22Rv1 (cell line): ENCODE results near the gene CGREF1.

ENCODE experiments used
- H3K27ac ChIP-seq: fragments of 450-650 bp; 2 replicates; pipeline ENCODE4 v1.5.1; 2017
- ZFX ChIP-seq: fragments of 450-650 bp; IDR thresholded peaks from 2 replicates; pipeline ENCODE4 v1.6.1; 2017; ENCODE audit warnings: antibody characterized with exemption, borderline replicate concordance
- TF ChIP-seq, protein P1 (sequence below): fragments of 450-650 bp; IDR thresholded peaks from 2 replicates; pipeline ENCODE4 v1.5.1; 2017; ENCODE audit warnings: mild to moderate bottlenecking

CGREF1 gene

DNA sequence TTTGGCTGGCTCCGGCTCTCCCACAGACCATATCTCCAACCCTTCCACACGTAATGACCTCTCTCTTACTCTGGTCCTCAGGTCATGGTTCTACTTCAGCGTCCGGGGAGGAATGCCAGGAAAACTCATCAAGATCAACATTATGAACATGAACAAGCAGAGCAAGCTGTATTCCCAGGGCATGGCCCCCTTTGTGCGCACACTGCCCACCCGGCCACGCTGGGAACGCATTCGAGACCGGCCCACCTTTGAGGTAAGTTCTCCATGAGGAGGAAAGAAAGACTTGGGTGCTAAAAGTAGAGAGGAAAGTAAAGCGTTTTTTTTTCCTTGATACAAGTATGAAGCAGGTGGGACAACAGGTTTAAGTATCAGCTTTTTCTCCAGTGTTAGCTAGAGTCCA lies 65.6 kb downstream of the CGREF1 start:
- H3K27ac ChIP-seq = no peak overlapping the region
- TF ChIP-seq, protein P1, sequence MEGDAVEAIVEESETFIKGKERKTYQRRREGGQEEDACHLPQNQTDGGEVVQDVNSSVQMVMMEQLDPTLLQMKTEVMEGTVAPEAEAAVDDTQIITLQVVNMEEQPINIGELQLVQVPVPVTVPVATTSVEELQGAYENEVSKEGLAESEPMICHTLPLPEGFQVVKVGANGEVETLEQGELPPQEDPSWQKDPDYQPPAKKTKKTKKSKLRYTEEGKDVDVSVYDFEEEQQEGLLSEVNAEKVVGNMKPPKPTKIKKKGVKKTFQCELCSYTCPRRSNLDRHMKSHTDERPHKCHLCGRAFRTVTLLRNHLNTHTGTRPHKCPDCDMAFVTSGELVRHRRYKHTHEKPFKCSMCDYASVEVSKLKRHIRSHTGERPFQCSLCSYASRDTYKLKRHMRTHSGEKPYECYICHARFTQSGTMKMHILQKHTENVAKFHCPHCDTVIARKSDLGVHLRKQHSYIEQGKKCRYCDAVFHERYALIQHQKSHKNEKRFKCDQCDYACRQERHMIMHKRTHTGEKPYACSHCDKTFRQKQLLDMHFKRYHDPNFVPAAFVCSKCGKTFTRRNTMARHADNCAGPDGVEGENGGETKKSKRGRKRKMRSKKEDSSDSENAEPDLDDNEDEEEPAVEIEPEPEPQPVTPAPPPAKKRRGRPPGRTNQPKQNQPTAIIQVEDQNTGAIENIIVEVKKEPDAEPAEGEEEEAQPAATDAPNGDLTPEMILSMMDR = no peak
- no peak for TF ChIP-seq ZFX

DNA sequence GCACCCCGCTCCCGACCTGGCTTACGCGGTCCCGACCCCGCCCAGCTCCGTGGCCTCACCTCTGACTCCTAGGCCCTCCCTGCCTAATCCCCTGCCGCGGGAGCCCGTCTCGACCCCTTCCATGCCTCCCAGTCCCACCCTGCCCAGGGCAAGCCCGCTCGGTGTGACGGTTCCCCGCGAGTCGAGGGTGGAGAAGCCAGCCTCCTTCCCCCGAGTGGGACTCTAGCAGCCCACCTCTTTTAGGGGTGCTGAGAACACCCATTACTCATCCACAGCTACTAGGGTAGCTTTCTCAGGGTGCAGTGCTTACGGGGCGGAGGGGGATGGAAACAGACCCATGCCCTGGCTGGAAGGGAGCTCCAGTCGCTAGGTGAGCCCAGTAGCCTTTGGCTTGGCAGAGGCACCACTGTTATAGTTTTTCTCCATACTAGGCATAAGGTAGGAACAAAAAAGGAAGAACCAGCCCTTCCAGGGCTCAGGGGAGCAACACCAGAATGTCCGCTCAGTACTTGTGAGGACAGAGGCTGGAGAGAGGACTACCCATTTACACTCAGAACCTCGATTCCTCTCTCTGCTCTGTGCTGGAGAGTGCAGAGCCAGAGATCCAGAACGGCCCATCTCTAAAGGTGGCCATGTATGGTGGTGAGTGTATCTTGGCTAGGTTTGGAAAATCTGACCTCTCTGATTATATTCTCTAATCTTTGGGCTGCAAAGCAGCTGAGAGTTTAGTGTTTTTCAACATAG lies 66.9 kb downstream of the CGREF1 start:
- H3K27ac ChIP-seq = peak overlapping the region; percentile 85
- no peak for TF ChIP-seq ZFX
- TF ChIP-seq, protein P1 = no peak

DNA sequence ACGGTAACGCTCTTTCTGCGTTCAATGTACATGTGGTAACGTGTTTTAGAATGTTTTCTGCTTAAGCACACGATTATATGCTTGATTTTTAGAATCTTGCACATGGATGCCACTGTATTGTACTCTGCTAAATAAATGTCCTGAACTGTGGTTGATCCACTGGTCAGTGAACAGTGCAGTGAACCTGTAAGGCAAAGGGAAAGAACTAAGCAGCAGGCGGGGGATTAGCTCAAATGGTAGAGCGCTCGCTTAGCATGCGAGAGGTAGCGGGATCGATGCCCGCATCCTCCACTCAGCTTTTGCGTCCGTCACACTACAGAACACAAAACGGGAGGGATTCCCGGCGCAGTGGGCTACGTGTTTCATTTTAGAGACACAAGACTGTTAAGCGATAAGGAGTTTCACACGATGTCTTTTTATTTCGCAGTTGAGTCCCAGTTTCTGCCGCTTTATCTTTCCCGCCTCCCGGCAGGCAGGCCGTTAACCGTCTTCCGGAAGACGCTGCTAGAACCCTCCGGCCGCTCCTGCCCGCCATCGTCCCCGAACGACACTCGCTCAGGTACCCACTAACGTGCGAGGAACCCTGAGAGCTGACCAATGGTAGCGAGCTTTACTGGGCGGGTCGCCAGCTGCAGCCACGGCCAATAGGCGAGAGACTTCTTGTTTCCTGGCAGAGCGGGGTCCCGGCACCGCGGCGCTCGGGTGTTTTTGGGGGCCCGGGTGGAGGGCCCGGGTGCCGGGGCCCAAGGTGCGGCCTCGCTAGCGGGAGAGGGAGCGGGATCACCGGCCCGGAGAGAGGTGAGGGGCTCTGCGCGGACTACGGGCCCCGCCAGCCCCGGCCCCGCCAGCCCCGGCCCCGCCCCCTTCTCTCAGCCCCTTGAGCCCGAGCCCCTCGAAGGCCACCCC lies 67.7 kb downstream of the CGREF1 start, which contains the start of gene AGBL5:
Gene AGBL5, plus strand, starts transcription at position 673 of the 906 bp plus-strand sequence. CDS start 1,291 bp downstream, outside the sequence.
- peak within 1 kb of the TSS; percentile 85 for H3K27ac ChIP-seq
- TF ChIP-seq ZFX = no peak
- TF ChIP-seq, protein P1 = no peak
